Activated B cell treated with CpG ODN at 0.5 μM for 24 hours (primary cell): ENCODE results near the gene SMARCC1. TPM values are rescaled to one million over a fixed set of nuclear protein-coding genes. Genes with fewer than 3 reads are reported as not detected.

Experiments used
- ATAC-seq: fragments of 200-7000 bp; cut with Tn5 transposase; one replicate; pipeline ENCODE4 v1.10.0; 2021; ENCODE audit warnings: low read depth, mild to moderate bottlenecking, moderate library complexity
- CTCF ChIA-PET: fragments of 350-600 bp; sonication (Branson Sonifier 250); formaldehyde crosslinking; loops from one replicate; lab custom pipeline; 2021; ENCODE audit warnings: antibody characterized with exemption; lab: Charles Lee
- POLR2A ChIA-PET: fragments of 350-600 bp; sonication (Branson Sonifier 250); formaldehyde crosslinking; loops from one replicate; lab custom pipeline; 2021; ENCODE audit warnings: antibody characterized with exemption; lab: Charles Lee
- DNase-seq: peaks from one replicate; pipeline ENCODE4 v3.0.0; 2022
- H3K27ac Mint-ChIP-seq: one replicate; pipeline ENCODE4 v1.8.0; 2020; ENCODE audit warnings: mixed read lengths
- H3K27me3 Mint-ChIP-seq: one replicate; pipeline ENCODE4 v1.8.0; 2021; ENCODE audit warnings: mixed read lengths
- H3K36me3 Mint-ChIP-seq: one replicate; pipeline ENCODE4 v1.8.0; 2021; ENCODE audit warnings: low read depth, mixed read lengths
- H3K4me1 Mint-ChIP-seq: one replicate; pipeline ENCODE4 v1.8.0; 2021; ENCODE audit warnings: mixed read lengths
- H3K4me3 Mint-ChIP-seq: one replicate; pipeline ENCODE4 v1.8.0; 2020; ENCODE audit warnings: mild to moderate bottlenecking, mixed read lengths
- H3K9me3 Mint-ChIP-seq: one replicate; pipeline ENCODE4 v1.8.0; 2020; ENCODE audit warnings: mixed read lengths
- CTCF ChIP-seq: fragments of 200-600 bp; IDR thresholded peaks from one replicate; pipeline ENCODE4 v1.8.0; 2022; ENCODE audit warnings: antibody characterized with exemption, mild to moderate bottlenecking
- intact Hi-C: fragments of 100-400 bp; cut with micrococcal nuclease; formaldehyde crosslinking; loops from one replicate; pipeline ENCODE4 v1.15.1; 2024
- total RNA-seq: library from RNA; stranded (reverse); gene quantifications from 2 replicates; pipeline ENCODE4 v1.2.3, GENCODE V29; 2022

Gene SMARCC1
- total RNA-seq, 1 donor from 2014 or later: 136 TPM

- DNase-seq (no peak), ATAC-seq (no peak)
- intact Hi-C loops: no loop called here
- no peaks in the 10 kb centered on the region for H3K27me3 Mint-ChIP-seq
- H3K27ac Mint-ChIP-seq: no peak overlapping the region
- ChIA-PET CTCF (no interaction called here), POLR2A (no interaction called here)
- no peak overlapping the region for H3K4me3 Mint-ChIP-seq
- H3K4me1 Mint-ChIP-seq: no peaks in the 10 kb centered on the region
- no peak for TF ChIP-seq CTCF
- H3K9me3 Mint-ChIP-seq: no peaks in the 10 kb centered on the region
- H3K36me3 Mint-ChIP-seq: peaks cover 76% of the 10 kb centered on the region
These were observed 103.0 kb downstream of the SMARCC1 start for GRCh38 chr3:47678446-47679338.

GRCh38 chr3:47669026-47669749 lies 112.5 kb downstream of the SMARCC1 start:
- H3K4me3 Mint-ChIP-seq: no peak overlapping the region
- H3K9me3 Mint-ChIP-seq: no peaks in the 10 kb centered on the region
- ATAC-seq: no peak
- ChIA-PET CTCF (no interaction called here), POLR2A (interaction anchor here (0.6 kb wide), 1 partner anchor 142 kb away, joined by 3 read pairs; no protein-coding TSS in a partner anchor)
- intact Hi-C loops: no loop called here
- no peaks in the 10 kb centered on the region for H3K4me1 Mint-ChIP-seq
- peaks cover 72% of the 10 kb centered on the region for H3K36me3 Mint-ChIP-seq
- DNase-seq: no peak
- H3K27ac Mint-ChIP-seq: no peak overlapping the region
- no peak for TF ChIP-seq CTCF
- no peaks in the 10 kb centered on the region for H3K27me3 Mint-ChIP-seq

- DNase-seq (no peak), ATAC-seq (no peak)
- Mint-ChIP-seq H3K4me3 (no peak overlapping the region), H3K36me3 (peaks cover 64% of the 10 kb centered on the region), H3K27ac (no peak overlapping the region), H3K9me3 (no peaks in the 10 kb centered on the region), H3K27me3 (no peaks in the 10 kb centered on the region), H3K4me1 (no peaks in the 10 kb centered on the region)
- POLR2A ChIA-PET: interaction anchor here (0.8 kb wide), 1 partner anchor 131 kb away, joined by 4 read pairs; no protein-coding TSS in a partner anchor
- TF ChIP-seq CTCF: no peak
- intact Hi-C loops: no loop called here
- CTCF ChIA-PET: interaction anchor here (0.6 kb wide), 1 partner anchor 121 kb away, joined by 3 read pairs; no protein-coding TSS in a partner anchor
These were observed 115.6 kb downstream of the SMARCC1 start for GRCh38 chr3:47666118-47666517.

GRCh38 chr3:47664519-47664918 lies 117.2 kb downstream of the SMARCC1 start:
- Mint-ChIP-seq H3K4me3 (no peak overlapping the region), H3K27ac (no peak overlapping the region), H3K27me3 (no peaks in the 10 kb centered on the region), H3K4me1 (no peaks in the 10 kb centered on the region), H3K36me3 (peaks cover 64% of the 10 kb centered on the region), H3K9me3 (no peaks in the 10 kb centered on the region)
- POLR2A ChIA-PET: no interaction called here
- TF ChIP-seq CTCF: no peak
- intact Hi-C loops: no loop called here
- DNase-seq: no peak
- CTCF ChIA-PET: no interaction called here
- ATAC-seq: no peak
